GM12878 (cell line): ENCODE data around the gene OTOGL. TPM values are rescaled to one million over a fixed set of nuclear protein-coding genes. Genes with fewer than 3 reads are reported as not detected.

Experiments used
- ATAC-seq: fragments of 200-7000 bp; cut with Tn5 transposase; 3 replicates; pipeline ENCODE4 v1.9.1; 2020; ENCODE audit warnings: mild to moderate bottlenecking, moderate library complexity
- BruUV-seq: library from RNA; stranded (reverse); fragments of 400-500 nt; replicated peaks from 2 replicates; lab custom pipeline; 2021; lab: Mats Ljungman, UMichigan
- CTCF ChIA-PET: fragments of 300-600 bp; sonication (Branson Sonifier 250); formaldehyde crosslinking; extraction: SDS; loops from one replicate; lab custom pipeline; 2021; ENCODE audit warnings: inconsistent platforms; lab: Yijun Ruan, JAX
- POLR2A ChIA-PET: fragments of 350-600 bp; formaldehyde crosslinking; extraction: SDS; loops from one replicate; lab custom pipeline; 2021; ENCODE audit warnings: inconsistent platforms; lab: Charles Lee
- RAD21 ChIA-PET: fragments of 300-600 bp; sonication (Branson Sonifier 250); formaldehyde crosslinking; loops from one replicate; lab custom pipeline; 2023; ENCODE audit warnings: antibody characterized with exemption; ENCODE audit not compliant: unreplicated experiment; lab: Charles Lee
- SMC1A ChIA-PET: fragments of 300-600 bp; sonication (Branson Sonifier 250); formaldehyde crosslinking; loops from one replicate; lab custom pipeline; 2023; ENCODE audit not compliant: unreplicated experiment, uncharacterized antibody; lab: Charles Lee
- DNase-seq: peaks from one replicate; pipeline ENCODE4 v3.0.0-alpha.2; 2011; ENCODE audit warnings: low read depth, low spot score
- FAIRE-seq: peaks from 3 replicates; lab custom pipeline; 2011; peaks lifted over from hg19 to GRCh38; lab: Jason Lieb, UNC
- H2AFZ ChIP-seq: 2 replicates; pipeline ENCODE4 v1.6.0; 2011; ENCODE audit warnings: low read depth, low read length, control low read depth; ENCODE audit not compliant: control insufficient read depth
- H3K27ac ChIP-seq: 2 replicates; pipeline ENCODE4 v1.5.1; 2011; ENCODE audit warnings: control low read depth; ENCODE audit not compliant: control insufficient read depth, insufficient read depth
- H3K27me3 ChIP-seq, 2 experiments: replicated peaks in 1 of 2; 2 replicates each; pipeline versions ENCODE4 v1.6.0 to v1.6.1; 2011; ENCODE audit warnings: low read length in 1 of 2; ENCODE audit not compliant: control insufficient read depth in 2 of 2, insufficient read depth in 2 of 2
- H3K36me3 ChIP-seq, 2 experiments: 2 replicates each; pipeline ENCODE4 v1.5.1; 2011; ENCODE audit warnings: low read length in 1 of 2; ENCODE audit not compliant: control insufficient read depth in 2 of 2, insufficient read depth in 2 of 2
- H3K4me1 ChIP-seq: 2 replicates; pipeline ENCODE4 v1.6.1; 2011; ENCODE audit warnings: mild to moderate bottlenecking, low read length, moderate library complexity, mixed read lengths; ENCODE audit not compliant: control insufficient read depth, insufficient read depth
- H3K4me2 ChIP-seq: 2 replicates; pipeline ENCODE4 v1.6.0; 2011; ENCODE audit warnings: control low read depth; ENCODE audit not compliant: control insufficient read depth, insufficient read depth
- H3K4me3 ChIP-seq: fragments of 200-600 bp; sonication (generic); 2 replicates; pipeline ENCODE4 v1.5.1; 2016
- H3K79me2 ChIP-seq: 2 replicates; pipeline ENCODE4 v1.6.0; 2011; ENCODE audit warnings: low read length; ENCODE audit not compliant: control insufficient read depth, insufficient read depth
- H3K9ac ChIP-seq: 2 replicates; pipeline ENCODE4 v1.8.0; 2011; ENCODE audit warnings: low read length, control low read depth, mixed read lengths; ENCODE audit not compliant: control insufficient read depth, insufficient read depth
- H3K9me3 ChIP-seq: replicated peaks from 3 replicates; pipeline ENCODE4 v1.5.1; 2011; ENCODE audit warnings: mild to moderate bottlenecking, low read length; ENCODE audit not compliant: control insufficient read depth, insufficient read depth
- H4K20me1 ChIP-seq: 2 replicates; pipeline ENCODE4 v1.6.0; 2011; ENCODE audit not compliant: control insufficient read depth, insufficient read depth
- BACH1 ChIP-seq: fragments of 450-650 bp; IDR thresholded peaks from 2 replicates; pipeline ENCODE4 v1.6.1; 2017; ENCODE audit warnings: mild to moderate bottlenecking, borderline replicate concordance
- HCFC1 ChIP-seq: fragments of 150-350 bp; IDR thresholded peaks from 2 replicates; pipeline ENCODE4 v1.6.1; 2014; ENCODE audit warnings: low read length
- JUNB ChIP-seq: IDR thresholded peaks from 2 replicates; pipeline ENCODE4 v1.6.1; 2016; ENCODE audit warnings: antibody characterized with exemption, mild to moderate bottlenecking
- MEF2A ChIP-seq: IDR thresholded peaks from 2 replicates; pipeline ENCODE4 v1.6.1; 2011; ENCODE audit warnings: low read depth, mild to moderate bottlenecking, low read length, moderate library complexity; ENCODE audit not compliant: insufficient read depth
- NFIC ChIP-seq: IDR thresholded peaks from 2 replicates; pipeline ENCODE4 v1.6.1; 2012; ENCODE audit warnings: low read depth, mild to moderate bottlenecking, inconsistent platforms, low read length, moderate library complexity
- RUNX3 ChIP-seq: IDR thresholded peaks from 2 replicates; pipeline ENCODE4 v1.6.1; 2012; ENCODE audit warnings: low read length, inconsistent platforms
- ZNF24 ChIP-seq: fragments of 450-650 bp; IDR thresholded peaks from 2 replicates; pipeline ENCODE4 v1.6.1; 2017; ENCODE audit warnings: antibody characterized with exemption, mild to moderate bottlenecking
- WGBS: methylation state at CpG from one replicate; pipeline ENCODE4 v1.1.6; 2016; ENCODE audit warnings: low lambda C conversion rate; ENCODE audit not compliant: insufficient replicate concordance, insufficient coverage; ENCODE audit errors: missing lambda C conversion rate; 5-methylcytosine and 5-hydroxymethylcytosine counted together
- in situ Hi-C: fragments of 300-500 bp; cut with MboI; formaldehyde crosslinking; loops from 9 replicates; pipeline ENCODE4 v1.14.3; 2018; ENCODE audit warnings: mixed read lengths
- intact Hi-C: fragments of 100-400 bp; cut with micrococcal nuclease; formaldehyde crosslinking; loops from one replicate; pipeline ENCODE4 v1.14.2; 2022; ENCODE audit not compliant: unreplicated experiment
- polyA plus RNA-seq, 11 experiments: library from polyadenylated mRNA; depleted of rRNA in 4 of 11; unstranded in 6 of 11; stranded (reverse) in 5 of 11; fragments of >200 nt; fragmentation: Nextera tagmentation in 4 of 11; fragmentation: Illumina TruSeq in 1 of 11; extraction: Ambion mirVana in 4 of 11; extraction: Trizol in 1 of 11; gene quantifications; 1 replicate in 1 of 11; 2 replicates in 10 of 11; pipeline versions ENCODE4 v1.2.1 to v1.2.3, GENCODE V29; 2011 to 2016; ENCODE audit warnings: inconsistent platforms in 2 of 11, missing spikeins in 2 of 11, low read depth in 1 of 11
- total RNA-seq, 4 experiments: library from RNA; depleted of rRNA in 3 of 4; stranded (reverse); fragments of >200 nt in 3 of 4; fragmentation: Illumina TruSeq in 1 of 4; extraction: Trizol in 1 of 4; gene quantifications; 2 replicates each; pipeline versions ENCODE4 v1.2.1 to v1.2.3, GENCODE V29; 2013 to 2021
- TF ChIP-seq, protein P1 (sequence below): IDR thresholded peaks from 2 replicates; pipeline ENCODE4 v1.6.1; 2012; ENCODE audit warnings: low read depth, low read length, improper control_type of control experiment
- TF ChIP-seq, protein P2 (sequence below): fragments of 450-650 bp; IDR thresholded peaks from 2 replicates; pipeline ENCODE4 v1.6.1; 2016; ENCODE audit warnings: mild to moderate bottlenecking, moderate library complexity, borderline replicate concordance

OTOGL gene
- total and polyA plus RNA-seq, 10 of the 15 experiments (the other 5 are each of a cell fraction or from before 2014, with no cell fraction given): 0.04 to 3.7 (median 0.27) TPM

DNA sequence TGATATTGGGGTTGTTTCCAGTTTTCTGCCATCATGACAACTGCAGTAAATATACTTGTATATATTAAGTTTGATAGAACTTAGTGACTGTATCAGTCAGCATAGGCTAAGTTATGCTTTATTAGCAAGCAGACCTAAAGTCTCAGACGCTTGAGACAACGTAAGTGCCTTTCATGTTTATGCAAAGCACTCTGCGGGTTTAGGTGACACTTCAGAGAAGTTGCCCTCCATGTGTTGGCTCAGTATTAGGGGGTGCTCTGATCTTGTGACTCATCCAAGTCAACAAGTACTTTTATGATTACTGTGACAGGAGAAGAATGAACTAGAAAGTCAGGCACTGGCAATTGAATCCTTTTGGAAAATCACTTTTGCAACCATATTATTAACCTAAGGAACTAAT lies 13.3 kb upstream of the OTOGL start (continued):
- TF ChIP-seq, protein P1, sequence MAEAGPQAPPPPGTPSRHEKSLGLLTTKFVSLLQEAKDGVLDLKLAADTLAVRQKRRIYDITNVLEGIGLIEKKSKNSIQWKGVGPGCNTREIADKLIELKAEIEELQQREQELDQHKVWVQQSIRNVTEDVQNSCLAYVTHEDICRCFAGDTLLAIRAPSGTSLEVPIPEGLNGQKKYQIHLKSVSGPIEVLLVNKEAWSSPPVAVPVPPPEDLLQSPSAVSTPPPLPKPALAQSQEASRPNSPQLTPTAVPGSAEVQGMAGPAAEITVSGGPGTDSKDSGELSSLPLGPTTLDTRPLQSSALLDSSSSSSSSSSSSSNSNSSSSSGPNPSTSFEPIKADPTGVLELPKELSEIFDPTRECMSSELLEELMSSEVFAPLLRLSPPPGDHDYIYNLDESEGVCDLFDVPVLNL: no peak
- TF ChIP-seq, protein P2, sequence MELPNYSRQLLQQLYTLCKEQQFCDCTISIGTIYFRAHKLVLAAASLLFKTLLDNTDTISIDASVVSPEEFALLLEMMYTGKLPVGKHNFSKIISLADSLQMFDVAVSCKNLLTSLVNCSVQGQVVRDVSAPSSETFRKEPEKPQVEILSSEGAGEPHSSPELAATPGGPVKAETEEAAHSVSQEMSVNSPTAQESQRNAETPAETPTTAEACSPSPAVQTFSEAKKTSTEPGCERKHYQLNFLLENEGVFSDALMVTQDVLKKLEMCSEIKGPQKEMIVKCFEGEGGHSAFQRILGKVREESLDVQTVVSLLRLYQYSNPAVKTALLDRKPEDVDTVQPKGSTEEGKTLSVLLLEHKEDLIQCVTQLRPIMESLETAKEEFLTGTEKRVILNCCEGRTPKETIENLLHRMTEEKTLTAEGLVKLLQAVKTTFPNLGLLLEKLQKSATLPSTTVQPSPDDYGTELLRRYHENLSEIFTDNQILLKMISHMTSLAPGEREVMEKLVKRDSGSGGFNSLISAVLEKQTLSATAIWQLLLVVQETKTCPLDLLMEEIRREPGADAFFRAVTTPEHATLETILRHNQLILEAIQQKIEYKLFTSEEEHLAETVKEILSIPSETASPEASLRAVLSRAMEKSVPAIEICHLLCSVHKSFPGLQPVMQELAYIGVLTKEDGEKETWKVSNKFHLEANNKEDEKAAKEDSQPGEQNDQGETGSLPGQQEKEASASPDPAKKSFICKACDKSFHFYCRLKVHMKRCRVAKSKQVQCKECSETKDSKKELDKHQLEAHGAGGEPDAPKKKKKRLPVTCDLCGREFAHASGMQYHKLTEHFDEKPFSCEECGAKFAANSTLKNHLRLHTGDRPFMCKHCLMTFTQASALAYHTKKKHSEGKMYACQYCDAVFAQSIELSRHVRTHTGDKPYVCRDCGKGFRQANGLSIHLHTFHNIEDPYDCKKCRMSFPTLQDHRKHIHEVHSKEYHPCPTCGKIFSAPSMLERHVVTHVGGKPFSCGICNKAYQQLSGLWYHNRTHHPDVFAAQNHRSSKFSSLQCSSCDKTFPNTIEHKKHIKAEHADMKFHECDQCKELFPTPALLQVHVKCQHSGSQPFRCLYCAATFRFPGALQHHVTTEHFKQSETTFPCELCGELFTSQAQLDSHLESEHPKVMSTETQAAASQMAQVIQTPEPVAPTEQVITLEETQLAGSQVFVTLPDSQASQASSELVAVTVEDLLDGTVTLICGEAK: no peak

DNA sequence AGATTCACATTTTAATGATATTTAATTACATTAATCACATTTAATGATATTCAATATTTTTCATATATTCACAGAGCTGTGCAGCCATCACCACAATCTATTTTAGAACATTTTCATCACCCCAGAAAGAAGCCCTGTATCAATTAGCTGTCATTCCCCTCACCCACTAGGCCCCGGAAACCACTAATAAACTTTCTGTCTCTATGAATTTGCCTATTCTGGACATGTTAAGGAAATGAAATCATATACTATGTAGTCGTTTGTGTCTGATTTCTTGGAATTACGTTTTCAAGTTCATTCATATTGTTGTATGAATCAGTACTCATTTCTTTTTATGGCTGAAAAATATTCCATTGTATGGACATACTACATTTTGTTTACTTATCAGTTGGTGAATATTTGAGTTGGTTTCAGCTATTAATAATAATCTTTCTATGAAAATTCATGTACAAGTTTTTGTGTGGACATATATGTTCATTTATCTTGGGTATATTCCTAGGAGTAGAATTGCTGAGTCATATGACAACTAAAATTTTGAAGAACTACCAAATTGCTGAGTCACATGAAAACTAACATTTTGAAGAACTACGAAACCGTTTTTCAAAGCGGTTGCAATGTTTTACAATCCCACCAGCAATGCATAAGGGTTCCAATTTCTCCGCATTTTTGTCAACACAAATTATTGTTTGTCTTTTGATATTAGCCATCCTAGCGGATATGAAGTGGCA lies 11.7 kb upstream of the OTOGL start:
- WGBS: 25% methylated on average over 8 of the region's 8 CpGs
- no TSS peak for BruUV-seq
- no peaks in the 10 kb centered on the region for H3K9me3 ChIP-seq
- H3K36me3 ChIP-seq: no peaks in the 10 kb centered on the region
- FAIRE-seq (peak; percentile 31), ATAC-seq (peak; percentile 61), DNase-seq (no peak)
- ChIA-PET CTCF (interaction anchor here (0.7 to 1.7 kb wide), 2 partner anchors 95 to 100 kb away, joined by 4 to 7 read pairs; no protein-coding TSS in a partner anchor), RAD21 (interaction anchor here (2.0 kb wide), 1 partner anchor 100 kb away, joined by 4 read pairs; no protein-coding TSS in a partner anchor), SMC1A (interaction anchor here (0.8 kb wide), 1 partner anchor 42 kb away, joined by 3 read pairs; no protein-coding TSS in a partner anchor), POLR2A (no interaction called here)
- in situ Hi-C loops (no loop called here), intact Hi-C loops (no loop called here)
- H3K4me2 ChIP-seq: no peak overlapping the region
- no peak overlapping the region for H3K4me3 ChIP-seq
- H3K27me3 ChIP-seq: no peaks in the 10 kb centered on the region
- no peak overlapping the region for H3K27ac ChIP-seq
- H3K79me2 ChIP-seq: no peaks in the 10 kb centered on the region
- no peaks in the 10 kb centered on the region for H4K20me1 ChIP-seq
- no peak overlapping the region for H3K9ac ChIP-seq
- H2AFZ ChIP-seq: no peak overlapping the region
- H3K4me1 ChIP-seq: no peaks in the 10 kb centered on the region
- TF ChIP-seq HCFC1: no peak
- peak; percentile 40; the same call in 1 of the 2 replicates for TF ChIP-seq NFIC
- TF ChIP-seq RUNX3: peak; percentile 54
- TF ChIP-seq MEF2A: peak; percentile 39; the same call in 1 of the 2 replicates
- peak; percentile 75 for TF ChIP-seq JUNB
- TF ChIP-seq BACH1: peak; percentile 97
- TF ChIP-seq ZNF24: no peak
